HEK293 (cell line): Measurements from ENCODE around the gene COASY.

Experiments
- AEBP2 ChIP-seq: fragments of 450-650 bp; formaldehyde crosslinking; IDR thresholded peaks from 2 replicates; pipeline ENCODE4 v1.5.1; 2016; ENCODE audit warnings: missing biosample characterization, missing genetic modification characterization, borderline replicate concordance
- ELK4 ChIP-seq: IDR thresholded peaks from 2 replicates; pipeline ENCODE4 v1.6.1; 2011; ENCODE audit warnings: mild to moderate bottlenecking, low read depth, low read length, borderline replicate concordance
- GLIS1 ChIP-seq: fragments of 450-650 bp; formaldehyde crosslinking; IDR thresholded peaks from 2 replicates; pipeline ENCODE4 v1.5.1; 2016; ENCODE audit warnings: missing biosample characterization, missing genetic modification characterization
- INSM2 ChIP-seq: fragments of 450-650 bp; formaldehyde crosslinking; IDR thresholded peaks from 2 replicates; pipeline ENCODE4 v1.5.1; 2016; ENCODE audit warnings: missing biosample characterization, missing genetic modification characterization
- KLF10 ChIP-seq: fragments of 450-650 bp; IDR thresholded peaks from 2 replicates; pipeline ENCODE4 v1.5.1; 2018; ENCODE audit warnings: missing biosample characterization, mild to moderate bottlenecking, missing genetic modification characterization
- KLF9 ChIP-seq: fragments of 450-650 bp; formaldehyde crosslinking; IDR thresholded peaks from 2 replicates; pipeline ENCODE4 v1.5.1; 2016; ENCODE audit warnings: missing biosample characterization, missing genetic modification characterization, low read depth
- PBX3 ChIP-seq: sonication (generic); formaldehyde crosslinking; IDR thresholded peaks from 2 replicates; pipeline ENCODE4 v1.8.1; 2022; ENCODE audit warnings: mild to moderate bottlenecking, moderate library complexity, missing genetic modification reagents
- REPIN1 ChIP-seq: fragments of 450-650 bp; formaldehyde crosslinking; IDR thresholded peaks from 2 replicates; pipeline ENCODE4 v1.5.1; 2017; ENCODE audit warnings: missing biosample characterization, missing genetic modification characterization, low read depth
- SCRT2 ChIP-seq: fragments of 450-650 bp; formaldehyde crosslinking; IDR thresholded peaks from 2 replicates; pipeline ENCODE4 v1.5.1; 2016; ENCODE audit warnings: missing biosample characterization, missing genetic modification characterization
- YY2 ChIP-seq: fragments of 450-650 bp; formaldehyde crosslinking; IDR thresholded peaks from 2 replicates; pipeline ENCODE4 v1.5.1; 2016; ENCODE audit warnings: missing biosample characterization, missing genetic modification characterization
- ZBTB11 ChIP-seq: fragments of 450-650 bp; formaldehyde crosslinking; conservative IDR thresholded peaks from 2 replicates; pipeline ENCODE4 v1.5.1; 2016; ENCODE audit warnings: low read depth, missing biosample characterization, missing genetic modification characterization
- ZBTB44 ChIP-seq: fragments of 450-650 bp; IDR thresholded peaks from 2 replicates; pipeline ENCODE4 v1.5.1; 2018; ENCODE audit warnings: missing biosample characterization, mild to moderate bottlenecking, missing genetic modification characterization
- ZBTB48 ChIP-seq: fragments of 450-650 bp; formaldehyde crosslinking; IDR thresholded peaks from 2 replicates; pipeline ENCODE4 v1.5.1; 2016; ENCODE audit warnings: missing biosample characterization, missing genetic modification characterization
- ZFP3 ChIP-seq: fragments of 450-650 bp; formaldehyde crosslinking; IDR thresholded peaks from 2 replicates; pipeline ENCODE4 v1.5.1; 2016; ENCODE audit warnings: low read depth, missing biosample characterization, missing genetic modification characterization
- ZIC2 ChIP-seq: fragments of 450-650 bp; formaldehyde crosslinking; IDR thresholded peaks from 2 replicates; pipeline ENCODE4 v1.5.1; 2016; ENCODE audit warnings: missing biosample characterization, missing genetic modification characterization
- ZNF10 ChIP-seq: fragments of 450-650 bp; formaldehyde crosslinking; IDR thresholded peaks from 2 replicates; pipeline ENCODE4 v1.5.1; 2017; ENCODE audit warnings: missing biosample characterization, missing genetic modification characterization
- ZNF112 ChIP-seq: fragments of 450-650 bp; formaldehyde crosslinking; IDR thresholded peaks from 2 replicates; pipeline ENCODE4 v1.5.0; 2017; ENCODE audit warnings: missing biosample characterization, missing genetic modification characterization
- ZNF121 ChIP-seq: fragments of 450-650 bp; formaldehyde crosslinking; IDR thresholded peaks from 2 replicates; pipeline ENCODE4 v1.5.1; 2016; ENCODE audit warnings: missing biosample characterization, missing genetic modification characterization
- ZNF184 ChIP-seq: fragments of 450-650 bp; IDR thresholded peaks from 2 replicates; pipeline ENCODE4 v1.5.1; 2018; ENCODE audit warnings: missing biosample characterization, mild to moderate bottlenecking, missing genetic modification characterization
- ZNF391 ChIP-seq: fragments of 450-650 bp; formaldehyde crosslinking; IDR thresholded peaks from 2 replicates; pipeline ENCODE4 v1.5.1; 2016; ENCODE audit warnings: low read depth, missing biosample characterization, missing genetic modification characterization, borderline replicate concordance
- ZNF416 ChIP-seq: fragments of 450-650 bp; formaldehyde crosslinking; IDR thresholded peaks from 2 replicates; pipeline ENCODE4 v1.5.1; 2016; ENCODE audit warnings: missing biosample characterization, missing genetic modification characterization
- ZNF501 ChIP-seq: fragments of 450-650 bp; formaldehyde crosslinking; IDR thresholded peaks from 2 replicates; pipeline ENCODE4 v1.5.1; 2016; ENCODE audit warnings: missing biosample characterization, missing genetic modification characterization
- ZNF571 ChIP-seq: fragments of 450-650 bp; formaldehyde crosslinking; IDR thresholded peaks from 2 replicates; pipeline ENCODE4 v1.5.0; 2017; ENCODE audit warnings: missing biosample characterization, missing genetic modification characterization
- ZNF580 ChIP-seq: fragments of 450-650 bp; formaldehyde crosslinking; IDR thresholded peaks from 2 replicates; pipeline ENCODE4 v1.5.1; 2016; ENCODE audit warnings: missing biosample characterization, missing genetic modification characterization
- ZNF585B ChIP-seq: fragments of 450-650 bp; formaldehyde crosslinking; IDR thresholded peaks from 2 replicates; pipeline ENCODE4 v1.5.1; 2016; ENCODE audit warnings: missing biosample characterization, missing genetic modification characterization
- ZNF596 ChIP-seq: fragments of 450-650 bp; IDR thresholded peaks from 2 replicates; pipeline ENCODE4 v1.5.0; 2018; ENCODE audit warnings: missing biosample characterization, mild to moderate bottlenecking, missing genetic modification characterization, moderate library complexity
- ZNF600 ChIP-seq: fragments of 450-650 bp; formaldehyde crosslinking; IDR thresholded peaks from 2 replicates; pipeline ENCODE4 v1.5.1; 2016; ENCODE audit warnings: missing biosample characterization, missing genetic modification characterization
- ZNF76 ChIP-seq: fragments of 450-650 bp; formaldehyde crosslinking; IDR thresholded peaks from 2 replicates; pipeline ENCODE4; 2016; ENCODE audit warnings: low read depth, missing biosample characterization, missing genetic modification characterization, borderline replicate concordance
- ZSCAN16 ChIP-seq: fragments of 450-650 bp; formaldehyde crosslinking; IDR thresholded peaks from 2 replicates; pipeline ENCODE4 v1.5.1; 2016; ENCODE audit warnings: missing biosample characterization, missing genetic modification characterization

The COASY gene

GRCh38 chr17:42554250-42555121 lies 7.5 kb upstream of the COASY start (continued):
- TF ChIP-seq INSM2 (tag by site-specific recombination): peak; percentile 55
- peak; percentile 81 for TF ChIP-seq ZNF501
- no peak for TF ChIP-seq ELK4
- TF ChIP-seq ZNF184: no peak
- no peak for TF ChIP-seq ZNF580 (tag by site-specific recombination)
- peak; percentile 61; the same call in 1 of the 2 replicates for TF ChIP-seq ZBTB44 (tag by site-specific recombination)
- 0 out of 2 replicates have a peak, but pooled peaks have one; percentile 5 for TF ChIP-seq ZNF585B (tag by site-specific recombination)
- TF ChIP-seq KLF9 (tag by site-specific recombination): peak; percentile 94
- TF ChIP-seq ZFP3 (tag by site-specific recombination): no peak
- peak; percentile 96 for TF ChIP-seq ZIC2 (tag by site-specific recombination)
- peak; percentile 96 for TF ChIP-seq ZNF10 (tag by site-specific recombination)
- TF ChIP-seq ZNF76: no peak; the same call in 1 of the 2 replicates
- TF ChIP-seq AEBP2 (tag by site-specific recombination): no peak
- no peak for TF ChIP-seq ZNF112 (tag by site-specific recombination)
- TF ChIP-seq ZNF121 (tag by site-specific recombination): no peak
- TF ChIP-seq YY2 (tag by site-specific recombination): no peak
- no peak for TF ChIP-seq ZNF571 (tag by site-specific recombination)
- peak; percentile 80 for TF ChIP-seq ZBTB11 (tag by site-specific recombination)
- no peak for TF ChIP-seq ZNF391 (tag by site-specific recombination)
- TF ChIP-seq ZBTB48 (tag by site-specific recombination): no peak; the same call in 1 of the 2 replicates
- no peak for TF ChIP-seq ZSCAN16 (tag by site-specific recombination)
- TF ChIP-seq PBX3 (CRISPR knock-in tag): peak; percentile 96
- TF ChIP-seq ZNF600 (tag by site-specific recombination): peak; percentile 99
- no peak for TF ChIP-seq ZNF596 (tag by site-specific recombination)
- no peak for TF ChIP-seq ZNF416
- no peak for TF ChIP-seq REPIN1 (tag by site-specific recombination)
- peak; percentile 92 for TF ChIP-seq GLIS1
- no peak for TF ChIP-seq SCRT2
- peak; percentile 76; the same call in 1 of the 2 replicates for TF ChIP-seq KLF10 (tag by site-specific recombination)
